HG03521 (cell line): Measurements from ENCODE around the gene SLC17A7.
A peak's percentile ranks its signal among the peaks of the same experiment; 100 is the strongest.

Experiments used
- ATAC-seq: cut with Tn5 transposase; IDR thresholded peaks from one replicate; pipeline ENCODE4 v1.9.1; 2021; ENCODE audit warnings: mild to moderate bottlenecking, moderate library complexity; ENCODE audit not compliant: unreplicated experiment

Gene SLC17A7

DNA sequence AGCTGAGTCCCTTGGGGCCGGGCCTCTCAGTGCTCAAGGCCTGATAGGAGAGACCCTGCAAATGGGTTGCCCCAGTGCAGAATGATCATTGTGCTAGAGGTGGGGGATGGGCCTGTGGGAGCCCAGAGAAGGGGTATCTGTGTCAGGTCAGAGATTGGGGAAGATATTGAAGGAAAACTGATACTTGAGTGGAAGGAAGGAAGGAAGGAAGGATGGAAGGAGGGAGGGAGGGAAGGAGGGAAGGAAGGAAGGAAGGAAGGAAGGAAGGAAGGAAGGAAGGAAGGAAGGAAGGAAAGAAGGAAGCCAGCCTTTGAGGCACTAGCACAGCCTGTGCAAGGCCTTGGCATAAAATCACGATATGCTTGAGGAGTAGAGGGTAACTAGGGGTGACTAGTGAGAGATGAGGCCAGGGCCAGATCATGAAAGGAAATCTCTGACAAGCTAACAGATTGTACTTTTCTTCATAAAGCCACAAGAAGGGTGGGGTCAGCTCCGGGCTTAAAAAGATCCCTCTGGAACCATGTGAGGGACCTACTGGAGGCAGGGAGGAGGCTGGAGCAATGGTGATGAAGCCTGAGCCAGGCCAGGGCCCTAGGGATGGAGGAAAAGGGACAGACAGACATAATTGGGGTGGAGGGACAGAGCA lies 29.5 kb downstream of the SLC17A7 start:
- no peak for ATAC-seq

DNA sequence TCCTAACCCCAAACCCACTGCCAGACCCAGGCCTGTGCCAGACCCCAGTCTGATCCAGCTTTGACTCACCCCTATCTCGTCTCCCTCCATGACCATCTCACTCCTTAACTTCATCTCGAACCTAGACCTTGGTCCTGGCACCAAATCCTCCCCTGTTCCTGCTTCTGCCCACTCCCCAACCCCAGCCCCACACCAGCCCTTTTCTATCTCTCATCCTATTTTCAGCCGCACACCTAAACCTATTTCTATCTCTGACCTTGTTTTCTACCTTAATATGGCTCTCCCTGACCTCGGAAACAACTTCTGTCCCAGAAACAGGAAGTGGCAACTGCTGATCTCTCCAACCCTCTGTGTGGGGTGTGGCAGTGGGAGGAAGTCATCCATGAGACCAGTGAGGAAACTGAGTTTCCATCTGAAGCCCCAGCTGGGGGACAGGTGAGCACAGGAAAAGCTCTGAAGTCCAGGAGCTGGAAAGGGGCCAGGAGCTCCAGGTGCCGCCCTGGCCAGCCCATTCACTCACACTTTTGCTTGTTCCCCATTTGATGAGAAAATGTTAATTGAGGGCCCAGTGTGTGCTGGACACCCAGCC lies 31.8 kb downstream of the SLC17A7 start:
- no peak for ATAC-seq

DNA sequence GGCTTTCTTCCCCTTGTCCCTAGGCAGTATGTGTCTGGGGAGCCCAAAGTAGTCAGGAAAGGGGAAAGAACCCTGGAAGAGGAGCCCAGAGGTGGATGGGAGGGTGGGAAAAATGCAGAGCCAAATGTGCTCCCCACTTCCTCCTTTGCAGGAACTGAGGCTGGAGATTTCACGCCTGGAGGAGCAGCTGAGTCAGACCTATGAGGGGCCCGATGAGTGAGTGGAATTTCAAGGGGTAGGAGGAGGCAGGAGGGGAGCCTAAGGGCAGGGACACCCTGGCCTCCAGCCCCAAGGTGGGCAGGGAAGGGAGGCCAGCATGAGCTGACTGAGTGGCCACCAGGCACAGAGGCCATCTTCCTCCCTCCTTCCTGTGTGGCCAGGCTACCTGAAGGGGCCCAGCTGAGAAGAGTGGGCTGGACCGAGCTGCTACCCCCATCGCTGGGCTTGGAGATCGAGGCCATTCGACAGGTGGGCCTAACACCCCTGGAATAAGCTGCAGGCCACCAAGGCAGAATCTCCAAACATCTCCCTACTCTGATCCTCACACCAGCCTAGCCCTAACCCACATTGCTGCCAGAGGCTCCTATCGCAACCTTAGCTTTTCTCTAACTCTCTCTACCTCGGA lies 32.4 kb downstream of the SLC17A7 start:
- no peak for ATAC-seq

DNA sequence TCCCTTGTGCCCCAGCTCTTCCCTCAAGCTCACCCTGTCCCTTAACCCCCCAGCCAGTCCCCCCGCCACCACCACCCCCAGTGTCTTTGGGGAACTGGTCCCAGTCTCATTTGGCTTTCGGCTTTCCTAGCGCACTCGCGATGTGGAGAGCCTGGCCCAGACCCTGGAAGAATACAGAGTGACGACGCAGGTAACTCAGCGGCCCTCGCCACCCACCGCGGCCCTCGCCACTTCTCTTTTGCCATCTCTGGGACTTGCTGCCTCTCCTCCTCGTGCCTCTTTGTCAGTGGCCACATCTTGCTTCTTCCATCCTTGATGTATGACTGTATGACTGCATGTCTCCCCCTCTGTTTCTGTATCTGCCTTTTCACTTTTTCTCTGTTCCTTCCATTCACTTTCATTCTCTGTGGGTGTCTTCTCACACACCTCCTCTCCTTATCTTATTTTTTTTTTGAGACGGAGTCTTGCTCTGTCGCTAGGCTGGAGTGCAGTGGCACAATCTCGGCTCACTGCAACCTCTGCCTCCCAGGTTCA lies 33.8 kb downstream of the SLC17A7 start:
- no peak for ATAC-seq

DNA sequence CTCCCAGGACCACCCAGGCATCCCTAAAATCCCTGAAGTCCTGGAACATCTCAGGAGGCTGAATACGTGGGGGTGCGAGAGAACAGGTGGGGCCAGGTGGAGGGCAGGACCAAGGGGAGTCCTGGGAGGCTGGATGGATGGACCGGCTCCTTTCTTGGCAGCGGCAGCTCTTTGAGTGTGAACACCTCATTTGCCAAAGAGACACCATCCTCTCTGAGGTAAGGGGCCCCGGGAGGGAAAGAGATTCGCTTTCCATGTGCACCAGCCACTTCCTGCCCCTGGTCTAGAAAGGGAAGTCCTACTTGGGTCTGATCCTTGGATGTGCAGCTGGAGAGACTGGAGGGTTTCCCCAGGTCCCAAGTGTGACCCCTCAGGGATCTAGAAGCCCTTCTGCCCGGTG lies 34.2 kb downstream of the SLC17A7 start:
- ATAC-seq: no peak

DNA sequence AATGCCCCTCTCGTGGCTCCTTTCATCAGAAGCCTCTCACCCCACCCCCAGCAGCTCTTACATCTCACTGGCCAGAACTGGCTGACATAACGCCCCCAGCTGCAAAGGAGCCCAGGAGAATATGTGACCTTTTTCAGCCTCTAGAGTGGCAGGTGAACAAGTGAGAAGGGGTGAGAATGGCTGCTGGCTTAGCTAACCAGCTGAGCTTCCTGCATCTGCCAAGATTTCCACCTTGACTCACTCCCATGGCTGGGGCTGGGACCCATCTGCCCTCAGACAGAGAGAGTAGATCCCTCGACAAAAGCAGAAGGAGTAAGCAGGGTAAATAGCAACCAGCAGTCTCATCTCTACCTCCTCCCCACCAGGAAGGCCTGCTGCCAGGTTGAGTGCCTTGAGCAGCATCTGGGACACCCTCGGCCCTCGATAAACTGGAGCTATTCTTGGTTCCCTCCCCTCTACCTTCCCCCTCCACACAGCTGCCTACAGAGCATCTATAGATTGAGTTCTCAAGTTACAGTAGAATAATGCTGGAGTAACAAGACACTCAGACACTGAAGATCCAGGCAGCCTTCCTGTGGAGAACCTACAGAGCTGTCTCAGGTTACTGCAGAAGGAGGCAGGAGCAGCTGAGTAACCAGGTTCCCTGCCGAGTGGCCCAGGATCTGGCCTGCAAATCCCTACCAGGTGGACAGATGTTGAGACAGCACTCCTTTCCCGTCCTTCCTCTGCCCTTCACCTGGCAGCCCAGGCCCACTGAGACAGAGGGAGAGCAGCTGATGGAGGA lies 37.7 kb downstream of the SLC17A7 start:
- no peak for ATAC-seq

DNA sequence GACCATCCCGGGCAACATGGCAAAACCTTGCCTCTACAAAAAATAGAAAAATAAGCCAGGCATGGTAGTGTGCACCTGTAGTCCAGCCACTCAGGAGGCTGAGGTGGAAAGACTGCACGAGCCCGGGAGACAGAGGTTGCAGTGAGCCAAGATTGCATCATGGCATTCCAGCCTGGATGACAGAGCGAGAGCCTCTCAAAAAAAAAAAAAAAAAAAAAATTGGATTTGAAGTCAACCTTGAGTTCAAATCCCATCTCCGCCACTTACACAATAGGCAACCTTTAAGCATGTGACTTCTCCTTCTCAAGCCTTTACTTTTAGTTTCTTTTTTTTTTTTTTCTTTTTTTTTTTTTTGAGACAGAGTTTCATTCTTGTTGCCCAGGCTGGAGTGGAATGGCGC lies 41.3 kb downstream of the SLC17A7 start:
- no peak for ATAC-seq

DNA sequence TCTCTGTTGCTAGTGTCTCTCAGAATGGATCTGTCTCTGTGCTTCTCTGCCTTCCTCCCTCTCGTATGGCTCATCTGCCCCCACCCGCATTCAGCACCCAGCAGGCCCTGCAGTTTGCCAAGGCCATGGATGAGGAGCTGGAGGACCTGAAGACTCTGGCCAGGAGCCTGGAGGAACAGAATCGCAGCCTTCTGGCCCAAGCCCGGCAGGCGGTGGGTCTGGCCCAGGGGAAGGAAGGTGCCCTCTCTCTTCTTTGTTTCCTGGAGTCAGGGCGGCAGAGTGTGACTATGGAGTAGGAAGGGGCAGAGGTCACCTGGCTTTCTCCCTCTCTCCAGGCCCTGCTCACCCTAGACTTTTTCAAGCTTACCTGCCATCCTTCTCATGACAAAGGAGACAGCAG lies 42.4 kb downstream of the SLC17A7 start:
- no peak for ATAC-seq

DNA sequence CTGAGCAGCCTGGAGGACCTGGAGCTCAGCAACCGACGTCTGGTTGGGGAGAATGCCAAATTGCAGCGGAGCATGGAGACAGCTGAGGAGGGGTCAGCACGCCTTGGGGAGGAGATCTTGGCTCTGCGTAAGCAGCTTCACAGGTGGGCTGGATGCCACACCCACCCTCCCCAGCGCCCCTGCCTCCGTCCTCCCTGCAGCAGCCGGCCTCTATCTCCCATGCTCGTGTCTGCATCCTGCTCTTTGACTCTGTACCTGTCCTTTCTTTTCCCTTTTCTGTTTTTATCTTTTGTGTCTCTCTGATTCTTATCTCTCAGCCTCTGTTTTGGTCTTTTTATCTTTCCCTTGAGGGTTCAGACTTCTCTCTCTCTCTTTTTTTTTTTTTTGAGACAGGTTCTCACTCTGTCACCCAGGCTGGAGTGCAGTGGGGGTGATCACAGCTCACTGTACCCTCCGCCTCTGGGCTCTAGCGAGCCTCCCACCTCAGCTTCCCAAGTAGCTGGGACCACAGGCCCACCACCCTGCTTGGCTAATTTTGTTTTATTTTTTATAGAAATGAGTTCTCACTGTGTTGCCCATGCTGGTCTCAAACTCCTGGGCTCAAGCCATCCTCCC lies 43.2 kb downstream of the SLC17A7 start:
- ATAC-seq: no peak

DNA sequence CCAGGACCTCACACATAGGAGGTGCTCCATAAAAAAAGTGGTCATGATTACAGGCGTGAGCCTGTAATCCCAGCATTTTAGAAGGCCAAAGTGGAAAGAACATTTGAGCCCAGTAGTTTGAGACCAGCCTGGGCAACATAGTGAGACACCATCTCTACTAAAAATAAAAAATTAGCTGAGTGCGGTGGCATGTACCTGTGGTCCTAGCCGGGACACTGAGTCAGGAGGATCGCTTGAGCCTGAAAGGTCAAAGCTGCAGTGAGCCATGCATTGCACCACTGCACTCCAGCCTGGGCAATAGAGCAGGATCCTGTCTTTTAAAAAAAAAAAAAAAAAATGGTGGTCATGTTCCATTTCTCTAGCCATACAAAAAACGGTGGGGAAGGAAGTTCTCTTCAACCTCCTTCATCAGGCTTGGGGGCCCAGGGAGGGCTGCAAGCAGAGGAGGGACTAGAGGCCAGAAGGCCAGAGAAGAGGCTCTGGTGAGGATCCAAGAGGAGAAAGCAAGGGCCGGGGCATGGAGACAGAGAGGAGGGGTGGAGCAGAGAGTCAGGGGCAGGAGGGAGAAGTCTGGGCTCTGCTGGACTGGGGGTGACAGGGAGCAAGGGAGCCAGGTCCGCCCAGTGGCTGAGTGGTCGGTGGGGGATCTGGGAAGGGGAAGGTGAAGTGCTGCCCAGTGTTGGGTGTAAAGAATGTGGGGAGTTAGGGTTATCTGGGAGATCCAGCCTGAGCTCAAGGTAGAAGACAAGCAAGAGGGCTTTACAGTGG lies 44.4 kb downstream of the SLC17A7 start:
- ATAC-seq: no peak

DNA sequence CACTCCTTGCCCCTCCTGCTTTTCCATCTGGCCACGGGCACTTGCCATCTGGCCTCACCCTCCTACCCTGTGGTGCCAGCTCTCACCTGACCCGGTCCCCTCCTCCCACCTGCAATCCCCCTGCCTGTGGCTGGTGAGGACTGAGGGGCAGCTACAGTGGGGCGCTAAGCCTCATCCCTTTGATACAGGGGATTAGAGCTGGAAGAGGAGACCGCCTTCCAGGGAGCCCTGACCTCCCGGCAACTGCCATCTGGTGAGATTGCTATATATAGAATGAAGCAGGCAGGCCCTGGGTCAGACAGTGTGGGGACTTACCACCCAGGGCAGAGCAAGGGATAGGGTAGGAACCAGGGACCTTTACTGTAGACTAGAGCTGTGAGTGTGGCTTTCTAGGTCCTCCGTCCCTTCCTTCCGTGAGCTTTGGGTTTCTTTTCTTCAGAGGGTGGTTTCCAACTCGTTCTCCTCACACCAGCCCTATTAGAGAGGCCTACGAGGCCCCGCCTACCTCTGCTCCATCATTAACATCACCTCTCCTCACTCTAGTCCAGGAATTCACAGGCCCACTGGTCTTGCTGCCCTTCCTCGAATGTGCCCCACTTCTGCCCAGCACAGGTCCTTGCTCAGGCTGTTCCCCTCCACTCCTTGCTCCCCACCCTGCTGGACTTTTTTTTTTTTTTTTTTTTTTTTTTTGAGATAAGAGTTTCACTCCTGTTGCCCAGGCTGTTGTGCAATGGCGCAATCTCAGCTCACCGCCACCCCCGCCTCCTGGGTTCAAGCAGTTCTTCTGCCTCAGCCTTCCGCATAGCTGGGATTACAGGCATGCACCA lies 45.5 kb downstream of the SLC17A7 start:
- no peak for ATAC-seq

DNA sequence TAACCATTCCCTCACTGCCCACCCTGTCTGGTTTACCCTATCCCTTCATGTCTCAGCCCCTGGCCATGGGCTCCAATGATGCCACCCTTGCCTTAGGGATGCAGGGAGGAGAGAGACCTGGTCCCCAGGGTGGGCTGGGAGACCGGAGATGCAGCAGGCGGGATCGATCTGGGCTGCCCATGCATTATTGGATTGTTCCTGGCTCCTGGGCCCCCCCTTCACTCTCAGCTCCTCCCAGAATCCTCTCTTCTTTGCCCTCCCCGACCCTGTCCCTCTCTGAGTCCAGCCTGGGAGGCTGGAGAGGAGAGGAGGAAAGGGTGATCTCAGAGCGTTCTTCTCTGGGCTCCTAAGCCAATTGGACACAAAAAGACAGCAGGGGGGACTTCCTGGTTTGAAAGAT lies 47.4 kb downstream of the SLC17A7 start:
- no peak for ATAC-seq

DNA sequence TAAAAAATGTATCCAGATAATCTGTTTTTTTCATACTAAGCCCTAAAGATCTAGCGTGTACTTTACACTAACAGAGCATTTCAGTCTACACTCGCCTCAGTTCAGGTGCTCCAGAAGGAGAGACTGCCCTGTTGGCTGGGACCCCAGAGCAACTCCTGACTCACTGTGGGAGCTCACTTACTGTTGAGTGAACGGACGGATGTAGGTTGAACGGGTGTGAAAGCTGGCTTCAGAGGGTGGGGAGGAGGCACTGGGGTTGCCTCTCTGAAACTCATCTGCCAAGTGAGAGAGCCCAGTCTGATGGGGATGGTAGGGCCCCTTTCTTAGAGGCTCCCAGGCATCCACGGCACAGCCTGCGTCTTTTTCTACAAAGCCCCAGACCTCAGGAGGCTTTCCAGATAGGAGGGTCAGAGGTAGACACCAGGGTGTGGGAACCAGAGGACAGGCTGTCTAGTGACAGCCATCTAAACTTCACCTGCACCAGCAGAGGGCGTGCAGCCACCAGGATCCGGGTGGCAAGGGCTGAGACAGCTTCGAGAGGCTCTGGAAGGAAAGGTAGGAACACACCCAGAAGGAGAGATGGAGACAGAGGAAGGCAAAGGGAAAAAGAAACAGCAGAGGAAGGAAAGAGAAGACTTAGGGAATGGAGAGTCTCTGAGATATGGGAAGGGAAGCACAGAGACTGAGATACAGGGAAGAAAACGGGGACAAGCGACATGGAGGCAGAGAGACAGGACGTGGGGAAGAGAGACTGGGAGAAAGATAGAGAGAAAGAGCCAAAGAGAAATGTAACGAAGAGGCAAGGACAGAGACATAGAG lies 49.5 kb downstream of the SLC17A7 start:
- ATAC-seq: no peak

DNA sequence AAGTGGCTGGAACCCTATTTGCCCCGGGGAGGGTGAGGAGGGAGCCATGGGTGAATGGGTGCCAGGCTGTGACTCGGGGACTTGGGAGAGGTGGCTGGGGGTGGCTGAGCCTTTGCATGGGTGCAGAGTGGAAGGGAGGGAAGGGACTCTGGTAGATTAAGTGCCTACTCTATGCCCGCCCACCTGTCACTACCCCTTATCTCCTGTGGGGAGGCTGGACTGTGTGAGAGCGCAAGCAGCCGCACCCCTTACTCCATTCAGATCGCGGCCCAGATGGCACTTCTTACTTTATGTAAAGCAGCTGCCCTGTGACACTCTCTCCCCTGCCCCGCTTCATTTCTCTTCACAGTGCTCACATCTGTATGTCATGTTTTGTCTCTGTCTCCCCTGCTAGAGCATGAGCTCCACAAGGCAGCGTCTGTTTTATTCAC lies 50.4 kb downstream of the SLC17A7 start:
- no peak for ATAC-seq

DNA sequence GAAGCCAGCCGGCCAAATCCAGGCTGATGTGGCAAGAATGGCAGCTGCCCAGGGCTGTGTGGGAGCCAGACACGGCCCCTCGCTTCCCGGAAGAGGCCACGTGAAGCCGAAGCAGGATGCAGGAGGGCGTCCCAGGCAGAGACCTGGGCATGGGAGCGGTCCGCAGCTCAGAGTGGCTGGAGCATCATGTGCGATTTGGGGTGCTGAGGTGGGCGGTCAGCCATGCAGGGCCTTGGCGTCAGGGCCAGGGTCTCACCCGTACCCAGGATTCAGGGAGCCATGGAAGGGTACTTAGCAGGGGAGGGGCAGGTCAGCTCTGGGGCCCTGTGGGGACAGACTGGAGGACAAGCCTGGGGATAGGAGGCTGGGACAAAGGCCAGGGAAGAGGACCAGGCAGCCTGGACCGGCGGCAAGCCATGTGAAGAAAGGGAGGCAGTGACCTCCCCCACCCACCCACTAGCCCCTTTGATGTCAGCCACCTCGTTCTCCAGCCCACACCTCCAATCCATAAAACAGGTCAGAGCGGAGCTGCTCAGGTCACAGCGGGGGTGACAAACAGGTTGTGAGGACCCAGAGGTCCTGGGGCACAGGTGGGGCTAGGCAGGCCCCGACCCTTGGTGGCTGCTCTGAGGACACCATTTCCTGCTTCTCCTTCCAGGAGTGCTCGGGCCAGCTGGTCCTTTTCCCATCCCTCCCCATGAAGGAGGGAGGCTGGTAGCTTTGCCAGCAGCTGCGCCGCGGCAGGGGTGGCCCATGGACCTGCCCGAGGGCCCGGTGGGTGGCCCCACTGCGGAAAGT lies 51.0 kb downstream of the SLC17A7 start:
- ATAC-seq: no peak

DNA sequence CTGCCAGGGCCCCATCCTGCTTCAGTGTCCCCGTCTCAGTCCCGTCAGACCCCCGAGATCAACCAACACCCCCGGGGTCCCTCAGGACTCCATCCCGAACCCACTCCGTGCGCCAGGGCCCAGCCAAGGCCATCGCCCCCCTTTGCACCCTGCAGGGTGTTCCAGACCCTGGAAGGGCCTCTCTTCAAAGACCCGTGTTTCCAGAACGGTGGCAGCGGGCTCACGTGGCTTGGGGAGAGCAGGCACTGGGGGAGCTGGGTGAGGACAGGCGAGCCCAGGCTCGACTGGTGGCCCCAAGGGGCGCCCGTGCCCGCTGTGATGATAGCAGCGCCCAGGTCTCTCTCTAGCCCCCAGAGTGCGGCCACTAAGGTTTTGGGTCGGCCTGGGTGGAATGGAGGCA lies 51.9 kb downstream of the SLC17A7 start:
- no peak for ATAC-seq

DNA sequence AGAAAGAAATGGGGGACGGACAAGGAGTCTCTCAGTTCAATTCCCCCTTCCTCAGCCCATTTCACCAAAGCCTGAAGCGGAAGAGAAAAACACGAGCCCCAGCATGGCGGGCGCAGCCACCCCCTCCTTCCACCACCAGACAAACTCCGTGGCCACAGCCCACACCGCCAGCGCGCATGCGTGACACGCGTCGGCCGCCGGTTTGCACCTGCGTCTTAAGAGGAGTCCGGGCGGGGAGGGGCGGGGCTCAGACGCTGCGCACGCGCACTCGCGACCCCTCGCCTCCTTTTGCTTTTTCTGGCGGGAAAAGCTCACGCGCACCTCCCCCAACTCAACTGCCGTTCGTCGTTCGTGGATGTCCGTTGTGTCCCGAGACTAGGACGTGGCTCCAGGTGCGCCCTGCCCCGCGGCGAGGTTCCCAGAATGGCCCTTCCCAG lies 53.4 kb downstream of the SLC17A7 start, which contains the start of gene KASH5:
Gene KASH5 (plus strand): TSS at position 314 of the 437 bp plus-strand sequence. CDS start 2,635 bp downstream, outside the sequence.
- peak; percentile 68 for ATAC-seq

DNA sequence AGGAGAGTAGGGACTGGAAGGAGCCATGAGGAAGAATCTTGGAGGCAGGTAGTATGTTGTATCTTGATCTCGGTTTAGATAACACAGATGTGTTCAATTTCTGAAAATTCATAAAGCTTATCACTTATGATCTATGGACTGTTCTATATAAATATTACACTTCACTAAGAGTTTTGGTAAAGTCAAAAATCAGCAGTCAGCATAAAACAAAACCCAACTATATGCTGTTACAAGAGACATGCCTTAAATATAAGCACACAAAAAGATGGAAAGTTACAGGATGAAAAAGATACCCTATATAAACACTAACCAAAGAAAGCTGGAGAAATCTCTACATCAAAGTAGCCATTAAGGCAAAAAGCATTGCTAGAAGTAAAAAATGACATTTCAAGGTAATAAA lies 57.7 kb downstream of the SLC17A7 start:
- ATAC-seq: no peak
